ENCODE measurements around the gene MAEA. TPM values are rescaled to one million over a fixed set of nuclear protein-coding genes. Genes with fewer than 3 reads are reported as not detected.

Gene MAEA
- total and polyA plus RNA-seq, 9 of the 15 experiments (the other 6 are each of a cell fraction or from before 2014, with no cell fraction given), result 2.1 to 86.5 (median 45.0) TPM

DNA sequence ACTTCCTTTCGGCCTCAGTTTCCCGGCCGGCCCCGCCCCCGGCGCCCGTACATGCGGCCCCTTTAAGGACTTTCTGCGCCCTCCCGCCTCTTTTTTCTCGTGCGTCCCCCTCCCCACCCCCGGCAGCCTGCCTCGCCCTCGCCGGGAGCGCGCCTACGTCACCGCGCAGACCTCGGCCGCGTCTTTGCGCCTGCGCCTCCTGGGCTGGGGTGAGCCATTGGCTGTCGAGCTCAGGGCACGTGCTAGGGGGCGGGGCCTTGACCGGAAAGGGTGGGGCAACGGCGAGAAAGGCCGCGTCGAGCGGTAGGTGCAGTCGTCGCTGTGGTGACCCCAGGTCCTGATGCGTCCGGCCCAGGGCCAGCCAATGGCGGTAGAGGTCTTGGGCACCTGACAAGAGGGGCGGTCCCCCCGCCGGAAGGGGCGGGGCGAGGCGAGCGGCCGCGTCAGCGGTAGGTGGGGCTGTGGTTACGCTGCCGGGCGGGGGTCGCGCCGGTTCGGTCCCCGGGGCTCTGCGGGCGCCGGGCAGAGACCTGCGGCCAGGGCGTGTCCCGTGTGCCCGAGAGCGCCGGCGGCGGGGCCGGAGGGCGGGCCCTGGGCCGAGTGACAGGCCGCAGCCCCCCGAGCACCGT is 57.2 kb downstream of the MAEA start, which contains the start of gene UVSSA (continued):
- TF ChIP-seq DACH1 (IDR thresholded peaks at IDR 0.05; ENCODE audit: partially characterized antibody) (no peak), HDAC1 (IDR thresholded peaks at IDR 0.05) (no peak; a peak in 1 of 4 replicates), MTA3 (IDR thresholded peaks at IDR 0.05; ENCODE audit: borderline replicate concordance) (no peak), CEBPG (CRISPR knock-in tag; IDR thresholded peaks at IDR 0.05) (0 out of 2 replicates have a peak, but pooled peaks have one; percentile 23), CEBPG (tag; conservative IDR thresholded peaks at IDR 0.05 in 1 of 2, IDR thresholded peaks at IDR 0.05 in 1 of 2) (no peak), NR2C2 (CRISPR knock-in tag; IDR thresholded peaks at IDR 0.05) (no peak), NR2C2 (tag; IDR thresholded peaks at IDR 0.05) (peak; percentile 95), ESRRB (CRISPR knock-in tag; IDR thresholded peaks at IDR 0.05; ENCODE audit: borderline replicate concordance) (no peak), FOXM1 (IDR thresholded peaks at IDR 0.05; ENCODE audit: low read depth) (peak; percentile 69), FOXM1 (CRISPR knock-in tag; IDR thresholded peaks at IDR 0.05; ENCODE audit: low read depth) (no peak), MCM7 (IDR thresholded peaks at IDR 0.05) (no peak), ZC3H11A (IDR thresholded peaks at IDR 0.05; ENCODE audit: low read depth, low read length) (no peak), SUPT5H (IDR thresholded peaks at IDR 0.05) (0 out of 2 replicates have a peak, but pooled peaks have one; percentile 22), HMG20B (CRISPR knock-in tag; IDR thresholded peaks at IDR 0.05) (no peak), JUND (IDR thresholded peaks at IDR 0.05; ENCODE audit: borderline replicate concordance, low read depth, low read length) (peak; percentile 45; the same call in 1 of the 2 replicates), JUND (tag; IDR thresholded peaks at IDR 0.05; ENCODE audit: borderline replicate concordance, low read depth, low read length) (no peak; the same call in 2 of the 3 replicates), ZNF507 (tag; conservative IDR thresholded peaks at IDR 0.05) (no peak)
- TF ChIP-seq, protein P1, sequence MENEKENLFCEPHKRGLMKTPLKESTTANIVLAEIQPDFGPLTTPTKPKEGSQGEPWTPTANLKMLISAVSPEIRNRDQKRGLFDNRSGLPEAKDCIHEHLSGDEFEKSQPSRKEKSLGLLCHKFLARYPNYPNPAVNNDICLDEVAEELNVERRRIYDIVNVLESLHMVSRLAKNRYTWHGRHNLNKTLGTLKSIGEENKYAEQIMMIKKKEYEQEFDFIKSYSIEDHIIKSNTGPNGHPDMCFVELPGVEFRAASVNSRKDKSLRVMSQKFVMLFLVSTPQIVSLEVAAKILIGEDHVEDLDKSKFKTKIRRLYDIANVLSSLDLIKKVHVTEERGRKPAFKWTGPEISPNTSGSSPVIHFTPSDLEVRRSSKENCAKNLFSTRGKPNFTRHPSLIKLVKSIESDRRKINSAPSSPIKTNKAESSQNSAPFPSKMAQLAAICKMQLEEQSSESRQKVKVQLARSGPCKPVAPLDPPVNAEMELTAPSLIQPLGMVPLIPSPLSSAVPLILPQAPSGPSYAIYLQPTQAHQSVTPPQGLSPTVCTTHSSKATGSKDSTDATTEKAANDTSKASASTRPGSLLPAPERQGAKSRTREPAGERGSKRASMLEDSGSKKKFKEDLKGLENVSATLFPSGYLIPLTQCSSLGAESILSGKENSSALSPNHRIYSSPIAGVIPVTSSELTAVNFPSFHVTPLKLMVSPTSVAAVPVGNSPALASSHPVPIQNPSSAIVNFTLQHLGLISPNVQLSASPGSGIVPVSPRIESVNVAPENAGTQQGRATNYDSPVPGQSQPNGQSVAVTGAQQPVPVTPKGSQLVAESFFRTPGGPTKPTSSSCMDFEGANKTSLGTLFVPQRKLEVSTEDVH (IDR thresholded peaks at IDR 0.05; ENCODE audit: low read depth, partially characterized antibody), result peak; percentile 61
- TF ChIP-seq, protein P2, sequence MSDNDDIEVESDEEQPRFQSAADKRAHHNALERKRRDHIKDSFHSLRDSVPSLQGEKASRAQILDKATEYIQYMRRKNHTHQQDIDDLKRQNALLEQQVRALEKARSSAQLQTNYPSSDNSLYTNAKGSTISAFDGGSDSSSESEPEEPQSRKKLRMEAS (CRISPR knock-in tag; IDR thresholded peaks at IDR 0.05), result peak; percentile 81; the same call in 1 of the 2 replicates
- TF ChIP-seq, protein P3, sequence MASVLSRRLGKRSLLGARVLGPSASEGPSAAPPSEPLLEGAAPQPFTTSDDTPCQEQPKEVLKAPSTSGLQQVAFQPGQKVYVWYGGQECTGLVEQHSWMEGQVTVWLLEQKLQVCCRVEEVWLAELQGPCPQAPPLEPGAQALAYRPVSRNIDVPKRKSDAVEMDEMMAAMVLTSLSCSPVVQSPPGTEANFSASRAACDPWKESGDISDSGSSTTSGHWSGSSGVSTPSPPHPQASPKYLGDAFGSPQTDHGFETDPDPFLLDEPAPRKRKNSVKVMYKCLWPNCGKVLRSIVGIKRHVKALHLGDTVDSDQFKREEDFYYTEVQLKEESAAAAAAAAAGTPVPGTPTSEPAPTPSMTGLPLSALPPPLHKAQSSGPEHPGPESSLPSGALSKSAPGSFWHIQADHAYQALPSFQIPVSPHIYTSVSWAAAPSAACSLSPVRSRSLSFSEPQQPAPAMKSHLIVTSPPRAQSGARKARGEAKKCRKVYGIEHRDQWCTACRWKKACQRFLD (CRISPR knock-in tag; IDR thresholded peaks at IDR 0.05), result peak; percentile 58; the same call in 1 of the 2 replicates
- TF ChIP-seq, protein P4, sequence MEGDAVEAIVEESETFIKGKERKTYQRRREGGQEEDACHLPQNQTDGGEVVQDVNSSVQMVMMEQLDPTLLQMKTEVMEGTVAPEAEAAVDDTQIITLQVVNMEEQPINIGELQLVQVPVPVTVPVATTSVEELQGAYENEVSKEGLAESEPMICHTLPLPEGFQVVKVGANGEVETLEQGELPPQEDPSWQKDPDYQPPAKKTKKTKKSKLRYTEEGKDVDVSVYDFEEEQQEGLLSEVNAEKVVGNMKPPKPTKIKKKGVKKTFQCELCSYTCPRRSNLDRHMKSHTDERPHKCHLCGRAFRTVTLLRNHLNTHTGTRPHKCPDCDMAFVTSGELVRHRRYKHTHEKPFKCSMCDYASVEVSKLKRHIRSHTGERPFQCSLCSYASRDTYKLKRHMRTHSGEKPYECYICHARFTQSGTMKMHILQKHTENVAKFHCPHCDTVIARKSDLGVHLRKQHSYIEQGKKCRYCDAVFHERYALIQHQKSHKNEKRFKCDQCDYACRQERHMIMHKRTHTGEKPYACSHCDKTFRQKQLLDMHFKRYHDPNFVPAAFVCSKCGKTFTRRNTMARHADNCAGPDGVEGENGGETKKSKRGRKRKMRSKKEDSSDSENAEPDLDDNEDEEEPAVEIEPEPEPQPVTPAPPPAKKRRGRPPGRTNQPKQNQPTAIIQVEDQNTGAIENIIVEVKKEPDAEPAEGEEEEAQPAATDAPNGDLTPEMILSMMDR (IDR thresholded peaks at IDR 0.05 in 2 of 3, conservative IDR thresholded peaks at IDR 0.05 in 1 of 3; ENCODE audit: insufficient read depth in 2 of 3, low read depth in 1 of 3, low read length in 3 of 3), result no peak
